Glutamatergic neuron (in vitro differentiated cells): Measurements from ENCODE around the gene PIGB. TPM values are rescaled to one million over a fixed set of nuclear protein-coding genes. Genes with fewer than 3 reads are reported as not detected.
"Not testable (repeated sequence)": the region's sequence is repeated elsewhere in the genome, so short reads cannot be mapped to it uniquely, and the experiment has no call there.

Experiments used
- DNase-seq: peaks from one replicate; pipeline ENCODE4 v3.0.0; 2022
- H3K27ac Mint-ChIP-seq: one replicate; pipeline ENCODE4 v1.8.0; 2020; ENCODE audit warnings: mild to moderate bottlenecking, mixed read lengths, inconsistent platforms; ENCODE audit not compliant: unreplicated experiment
- H3K27me3 Mint-ChIP-seq: one replicate; pipeline ENCODE4 v1.8.0; 2020; ENCODE audit warnings: mild to moderate bottlenecking, moderate library complexity, mixed read lengths, inconsistent platforms; ENCODE audit not compliant: unreplicated experiment
- H3K36me3 Mint-ChIP-seq: one replicate; pipeline ENCODE4 v1.8.0; 2020; ENCODE audit warnings: mild to moderate bottlenecking, mixed read lengths, inconsistent platforms; ENCODE audit not compliant: unreplicated experiment
- H3K4me1 Mint-ChIP-seq: one replicate; pipeline ENCODE4 v1.8.0; 2020; ENCODE audit warnings: mild to moderate bottlenecking, low read depth, mixed read lengths, inconsistent platforms; ENCODE audit not compliant: unreplicated experiment
- H3K4me3 Mint-ChIP-seq: one replicate; pipeline ENCODE4 v1.8.0; 2020; ENCODE audit warnings: mild to moderate bottlenecking, mixed read lengths, inconsistent platforms; ENCODE audit not compliant: unreplicated experiment
- H3K9me3 Mint-ChIP-seq: one replicate; pipeline ENCODE4 v1.8.0; 2020; ENCODE audit warnings: mild to moderate bottlenecking, moderate library complexity, mixed read lengths, inconsistent platforms; ENCODE audit not compliant: unreplicated experiment
- CTCF ChIP-seq: fragments of 200-600 bp; sonication (generic); IDR thresholded peaks from one replicate; pipeline ENCODE4 v1.5.0; 2021; ENCODE audit not compliant: partially characterized antibody, unreplicated experiment
- total RNA-seq: library from RNA; stranded (reverse); fragmentation: NEBNext Ultra II Directional; extraction: Animal tissue kit (Norgen Biotek cat#: 25700); gene quantifications from one replicate; pipeline ENCODE4 v1.2.1, GENCODE V29; 2021; ENCODE audit not compliant: unreplicated experiment

Gene PIGB
- total RNA-seq, 1 donor from 2014 or later: 6.4 TPM

GRCh38 chr15:55394694-55395093, 75.7 kb downstream of the PIGB start:
- no peak overlapping the region for H3K27ac Mint-ChIP-seq

GRCh38 chr15:55398243-55398642, 79.2 kb downstream of the PIGB start:
- Mint-ChIP-seq H3K27ac (no peak overlapping the region), H3K9me3 (peaks cover 6% of the 10 kb centered on the region), H3K27me3 (no peaks in the 10 kb centered on the region), H3K4me3 (no peak overlapping the region), H3K36me3 (peaks cover 9% of the 10 kb centered on the region), H3K4me1 (peaks cover 4% of the 10 kb centered on the region)
- DNase-seq: no peak
- no peak for TF ChIP-seq CTCF

More at GRCh38 chr15:55394694-55395093, 75.7 kb downstream of the PIGB start:
- Mint-ChIP-seq H3K36me3 (peaks cover 9% of the 10 kb centered on the region), H3K4me3 (no peak overlapping the region), H3K9me3 (peaks cover 6% of the 10 kb centered on the region), H3K4me1 (no peaks in the 10 kb centered on the region), H3K27me3 (no peaks in the 10 kb centered on the region)
- DNase-seq: no peak
- TF ChIP-seq CTCF: no peak

- not testable (repeated sequence) for H3K4me1 Mint-ChIP-seq, H3K36me3 Mint-ChIP-seq, DNase-seq, H3K27me3 Mint-ChIP-seq, H3K4me3 Mint-ChIP-seq, H3K27ac Mint-ChIP-seq, H3K9me3 Mint-ChIP-seq
Measured at GRCh38 chr15:55400050-55400449, 81.0 kb downstream of the PIGB start.

GRCh38 chr15:55401786-55402246, 82.8 kb downstream of the PIGB start:
- Mint-ChIP-seq H3K27me3 (no peaks in the 10 kb centered on the region), H3K9me3 (peaks cover 2% of the 10 kb centered on the region), H3K27ac (no peak overlapping the region), H3K36me3 (peaks cover under 1% of the 10 kb centered on the region), H3K4me1 (peaks cover 8% of the 10 kb centered on the region), H3K4me3 (no peak overlapping the region)
- DNase-seq: no peak
- TF ChIP-seq CTCF: no peak

GRCh38 chr15:55402707-55403106, 83.7 kb downstream of the PIGB start:
- TF ChIP-seq CTCF: no peak
- Mint-ChIP-seq H3K4me3 (no peak overlapping the region), H3K4me1 (peaks cover 12% of the 10 kb centered on the region), H3K9me3 (peaks cover 4% of the 10 kb centered on the region), H3K27me3 (peaks cover 4% of the 10 kb centered on the region), H3K36me3 (no peaks in the 10 kb centered on the region), H3K27ac (no peak overlapping the region)
- DNase-seq: no peak
